C4-2B (cell line): ENCODE results near the gene EPB41.

Experiments used
- ZFX ChIP-seq: fragments of 450-650 bp; IDR thresholded peaks from 2 replicates; pipeline ENCODE4 v1.6.1; 2017
- TF ChIP-seq, protein P1 (sequence below): fragments of 450-650 bp; conservative IDR thresholded peaks from 2 replicates; pipeline ENCODE4 v1.5.1; 2017; ENCODE audit warnings: mild to moderate bottlenecking

DNA sequence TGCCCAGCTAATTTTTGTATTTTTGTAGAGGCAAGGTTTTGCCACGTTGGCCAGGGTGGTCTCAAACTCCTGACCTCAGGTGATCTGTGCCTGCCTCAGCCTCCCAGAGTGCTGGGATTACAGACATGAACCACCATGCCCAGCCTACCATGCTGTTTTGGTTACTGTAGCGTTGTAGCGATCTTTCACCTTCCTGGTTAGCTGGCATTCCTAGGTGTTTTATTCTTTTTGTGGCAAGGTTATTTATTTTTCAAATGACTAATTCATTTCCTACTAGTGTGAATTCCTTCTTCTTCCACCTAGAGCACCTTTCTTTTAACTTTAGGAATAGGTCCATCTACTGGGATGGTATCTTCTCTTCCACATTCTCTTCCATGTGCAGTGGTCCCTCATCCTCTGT is 180.1 kb downstream of the EPB41 start:
- TF ChIP-seq, protein P1, sequence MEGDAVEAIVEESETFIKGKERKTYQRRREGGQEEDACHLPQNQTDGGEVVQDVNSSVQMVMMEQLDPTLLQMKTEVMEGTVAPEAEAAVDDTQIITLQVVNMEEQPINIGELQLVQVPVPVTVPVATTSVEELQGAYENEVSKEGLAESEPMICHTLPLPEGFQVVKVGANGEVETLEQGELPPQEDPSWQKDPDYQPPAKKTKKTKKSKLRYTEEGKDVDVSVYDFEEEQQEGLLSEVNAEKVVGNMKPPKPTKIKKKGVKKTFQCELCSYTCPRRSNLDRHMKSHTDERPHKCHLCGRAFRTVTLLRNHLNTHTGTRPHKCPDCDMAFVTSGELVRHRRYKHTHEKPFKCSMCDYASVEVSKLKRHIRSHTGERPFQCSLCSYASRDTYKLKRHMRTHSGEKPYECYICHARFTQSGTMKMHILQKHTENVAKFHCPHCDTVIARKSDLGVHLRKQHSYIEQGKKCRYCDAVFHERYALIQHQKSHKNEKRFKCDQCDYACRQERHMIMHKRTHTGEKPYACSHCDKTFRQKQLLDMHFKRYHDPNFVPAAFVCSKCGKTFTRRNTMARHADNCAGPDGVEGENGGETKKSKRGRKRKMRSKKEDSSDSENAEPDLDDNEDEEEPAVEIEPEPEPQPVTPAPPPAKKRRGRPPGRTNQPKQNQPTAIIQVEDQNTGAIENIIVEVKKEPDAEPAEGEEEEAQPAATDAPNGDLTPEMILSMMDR = no peak
- TF ChIP-seq ZFX = no peak
